Measurements from ENCODE around the gene OSCAR. TPM values are rescaled to one million over a fixed set of nuclear protein-coding genes. Genes with fewer than 3 reads are reported as not detected.

The OSCAR gene
- polyA plus RNA-seq, 1 experiment = 0.29 TPM

DNA sequence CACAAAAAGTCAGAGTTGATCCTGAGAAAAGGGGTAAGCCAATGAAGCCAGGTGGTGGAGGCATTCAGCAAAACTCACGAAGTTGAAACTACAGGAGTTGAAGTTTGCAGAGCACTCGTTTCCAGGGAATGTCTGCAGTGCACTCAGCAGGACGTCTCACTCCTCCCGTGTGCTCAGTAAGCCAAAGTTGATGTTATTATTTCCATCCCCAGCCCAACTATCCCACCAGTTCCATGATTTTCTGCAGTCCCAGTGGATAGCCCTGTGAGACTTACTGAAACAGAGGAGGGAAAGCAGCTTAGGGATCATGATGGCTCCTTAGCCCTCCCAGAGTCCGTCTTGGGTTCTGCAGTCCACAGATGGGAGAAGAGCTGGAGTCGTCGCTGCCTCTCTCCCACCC is 19.6 kb downstream of the OSCAR start, which contains the start of gene TARM1:
Gene TARM1, minus strand, starts transcription at position 334 of the 400 bp plus-strand sequence. Its CDS starts 25 bp downstream, at position 309.
- Histone ChIP-seq H3K9me3 (ENCODE audit: control insufficient read depth, insufficient read depth, low read length) (peaks cover 11% of the 10 kb centered on the region), H3K27me3 (ENCODE audit: control insufficient read depth, insufficient read depth, low read length) (no peaks in the 10 kb centered on the region), H3K4me3 (ENCODE audit: low read depth, low read length) (no peak within 1 kb of the TSS), H3K27ac (ENCODE audit: low read depth, low read length) (no peak within 1 kb of the TSS)
- DNase-seq (ENCODE audit: low read depth, low spot score) = no peak
- TF ChIP-seq CTCF (IDR thresholded peaks at IDR 0.05; ENCODE audit: low read depth, low read length) = no peak
- CTCF ChIA-PET = no interaction called here
- POLR2A ChIA-PET = no interaction called here

- ChIA-PET CTCF (no interaction called here), POLR2A (no interaction called here)
- Histone ChIP-seq H3K27me3 (ENCODE audit: control insufficient read depth, insufficient read depth, low read length) (no peaks in the 10 kb centered on the region), H3K9me3 (ENCODE audit: control insufficient read depth, insufficient read depth, low read length) (peaks cover 7% of the 10 kb centered on the region), H3K27ac (ENCODE audit: low read depth, low read length) (no peak overlapping the region), H3K4me3 (ENCODE audit: low read depth, low read length) (no peak overlapping the region)
- no peak for DNase-seq (ENCODE audit: low read depth, low spot score)
- no peak for TF ChIP-seq CTCF (IDR thresholded peaks at IDR 0.05; ENCODE audit: low read depth, low read length)
These were observed 23.3 kb downstream of the OSCAR start for GRCh38 chr19:54077334-54077733.

DNA sequence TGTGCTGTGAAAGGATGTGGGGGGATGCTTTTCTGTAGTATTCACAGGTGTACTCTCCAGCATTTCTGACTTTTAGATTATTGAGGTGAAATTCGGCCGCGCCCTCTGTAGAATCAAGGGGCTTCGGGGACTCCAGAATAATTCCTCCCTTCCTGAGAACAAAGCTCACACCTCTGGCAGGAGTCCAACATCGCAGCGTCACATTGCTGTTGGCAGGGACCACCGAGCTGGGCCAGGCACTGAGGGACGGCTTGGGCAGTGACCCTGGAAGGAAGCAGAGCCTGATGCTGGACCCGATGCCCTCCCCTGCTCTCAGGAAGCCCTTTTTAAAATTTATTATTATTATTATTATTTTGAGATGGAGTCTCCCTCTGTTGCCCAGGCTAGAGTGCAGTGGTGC is 25.8 kb downstream of the OSCAR start:
- Histone ChIP-seq H3K27me3 (ENCODE audit: control insufficient read depth, insufficient read depth, low read length) (no peaks in the 10 kb centered on the region), H3K9me3 (ENCODE audit: control insufficient read depth, insufficient read depth, low read length) (peaks cover 1% of the 10 kb centered on the region), H3K4me3 (ENCODE audit: low read depth, low read length) (no peak overlapping the region), H3K27ac (ENCODE audit: low read depth, low read length) (no peak overlapping the region)
- ChIA-PET CTCF (no interaction called here), POLR2A (no interaction called here)
- DNase-seq (ENCODE audit: low read depth, low spot score) = no peak
- no peak for TF ChIP-seq CTCF (IDR thresholded peaks at IDR 0.05; ENCODE audit: low read depth, low read length)

GRCh38 chr19:54073829-54074228 is 26.8 kb downstream of the OSCAR start:
- ChIA-PET POLR2A (no interaction called here), CTCF (no interaction called here)
- H3K9me3 ChIP-seq (ENCODE audit: control insufficient read depth, insufficient read depth, low read length) = peaks cover 6% of the 10 kb centered on the region
- H3K27ac ChIP-seq (ENCODE audit: low read depth, low read length) = no peak overlapping the region
- TF ChIP-seq CTCF (IDR thresholded peaks at IDR 0.05; ENCODE audit: low read depth, low read length) = no peak
- DNase-seq (ENCODE audit: low read depth, low spot score) = no peak
- no peak overlapping the region for H3K4me3 ChIP-seq (ENCODE audit: low read depth, low read length)
- no peaks in the 10 kb centered on the region for H3K27me3 ChIP-seq (ENCODE audit: control insufficient read depth, insufficient read depth, low read length)

- CTCF ChIA-PET = no interaction called here
- Histone ChIP-seq H3K9me3 (ENCODE audit: control insufficient read depth, insufficient read depth, low read length) (peaks cover 6% of the 10 kb centered on the region), H3K27ac (ENCODE audit: low read depth, low read length) (no peak overlapping the region), H3K27me3 (ENCODE audit: control insufficient read depth, insufficient read depth, low read length) (no peaks in the 10 kb centered on the region), H3K4me3 (ENCODE audit: low read depth, low read length) (no peak overlapping the region)
- no peak for TF ChIP-seq CTCF (IDR thresholded peaks at IDR 0.05; ENCODE audit: low read depth, low read length)
- POLR2A ChIA-PET = no interaction called here
- no peak for DNase-seq (ENCODE audit: low read depth, low spot score)
These were observed 31.1 kb downstream of the OSCAR start for GRCh38 chr19:54069470-54069869.

All from AG04450 (cell line).